Measurements from ENCODE around the gene ITK. TPM values are rescaled to one million over a fixed set of nuclear protein-coding genes. Genes with fewer than 3 reads are reported as not detected.

The ITK gene
- total and polyA plus RNA-seq, 2 of the 8 experiments (the other 6 are each of a cell fraction or from before 2014, with no cell fraction given): 0.05 TPM; not detected in 1

DNA sequence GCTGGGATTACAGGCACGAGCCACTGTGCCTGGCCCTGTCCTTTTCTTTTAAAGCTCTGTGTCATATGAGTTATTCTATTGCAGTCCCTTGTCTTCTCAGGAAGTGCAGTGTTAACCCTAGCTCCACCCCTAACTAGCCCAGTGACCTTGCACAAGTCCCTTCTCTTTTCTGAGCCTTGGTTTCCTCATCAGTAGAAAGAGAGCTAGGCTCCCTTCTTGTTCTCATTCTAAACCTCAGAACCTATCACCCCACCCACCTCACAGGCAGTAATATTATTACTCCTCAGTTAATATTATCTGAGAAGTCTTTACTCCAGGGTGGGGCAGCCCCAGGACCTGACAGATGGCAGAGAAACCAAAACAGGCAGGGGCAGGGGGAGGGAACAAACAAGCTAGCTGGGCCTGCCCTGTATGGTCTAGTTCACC lies 92.5 kb downstream of the ITK start (continued):
- TF ChIP-seq, protein P1, sequence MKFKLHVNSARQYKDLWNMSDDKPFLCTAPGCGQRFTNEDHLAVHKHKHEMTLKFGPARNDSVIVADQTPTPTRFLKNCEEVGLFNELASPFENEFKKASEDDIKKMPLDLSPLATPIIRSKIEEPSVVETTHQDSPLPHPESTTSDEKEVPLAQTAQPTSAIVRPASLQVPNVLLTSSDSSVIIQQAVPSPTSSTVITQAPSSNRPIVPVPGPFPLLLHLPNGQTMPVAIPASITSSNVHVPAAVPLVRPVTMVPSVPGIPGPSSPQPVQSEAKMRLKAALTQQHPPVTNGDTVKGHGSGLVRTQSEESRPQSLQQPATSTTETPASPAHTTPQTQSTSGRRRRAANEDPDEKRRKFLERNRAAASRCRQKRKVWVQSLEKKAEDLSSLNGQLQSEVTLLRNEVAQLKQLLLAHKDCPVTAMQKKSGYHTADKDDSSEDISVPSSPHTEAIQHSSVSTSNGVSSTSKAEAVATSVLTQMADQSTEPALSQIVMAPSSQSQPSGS (IDR thresholded peaks at IDR 0.05; ENCODE audit: low read length): no peak
- no peak for TF ChIP-seq SRF (IDR thresholded peaks at IDR 0.05; ENCODE audit: low read depth, low read length)

Measured in H1 (cell line).